ENCODE data around the gene GTF3C1. TPM values are rescaled to one million over a fixed set of nuclear protein-coding genes. Genes with fewer than 3 reads are reported as not detected.

The GTF3C1 gene
- total RNA-seq, 4 donors from 2014 or later = 73.2 to 247 (median 85.3) TPM

DNA sequence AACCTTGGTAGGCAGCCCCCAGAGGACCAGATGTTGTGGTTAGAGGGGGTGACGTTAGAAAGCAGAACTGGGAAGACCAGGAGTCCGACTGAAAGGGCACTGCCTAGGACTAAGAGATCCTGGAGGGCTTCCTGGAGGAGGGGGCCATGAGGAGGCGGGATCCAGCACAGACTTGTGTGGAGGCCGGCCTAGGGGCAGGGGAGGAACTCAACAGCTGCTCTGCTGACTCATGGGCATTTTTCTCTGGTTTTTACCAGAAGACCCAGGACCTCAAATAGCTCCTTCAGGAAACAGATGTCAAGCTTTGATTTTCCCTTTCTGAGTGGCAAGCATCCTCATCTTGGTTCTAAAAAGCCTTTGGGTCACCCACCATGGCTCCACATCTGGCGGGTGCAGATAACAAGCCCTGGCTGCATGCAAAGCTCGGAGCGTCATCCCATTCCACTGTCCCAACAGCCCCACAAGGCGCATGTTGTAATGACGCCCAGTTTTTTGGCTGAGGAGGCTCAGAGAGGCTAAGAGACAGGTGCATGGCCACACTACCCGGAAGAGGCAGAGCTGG is 118.7 kb downstream of the GTF3C1 start:
- H3K36me3 ChIP-seq = no peaks in the 10 kb centered on the region
- no peak overlapping the region for H3K4me3 ChIP-seq
- no peaks in the 10 kb centered on the region for H3K27me3 ChIP-seq
- H3K27ac ChIP-seq = no peak overlapping the region
- no peak for TF ChIP-seq POLR2A (IDR thresholded peaks at IDR 0.05)
- TF ChIP-seq, protein P1, sequence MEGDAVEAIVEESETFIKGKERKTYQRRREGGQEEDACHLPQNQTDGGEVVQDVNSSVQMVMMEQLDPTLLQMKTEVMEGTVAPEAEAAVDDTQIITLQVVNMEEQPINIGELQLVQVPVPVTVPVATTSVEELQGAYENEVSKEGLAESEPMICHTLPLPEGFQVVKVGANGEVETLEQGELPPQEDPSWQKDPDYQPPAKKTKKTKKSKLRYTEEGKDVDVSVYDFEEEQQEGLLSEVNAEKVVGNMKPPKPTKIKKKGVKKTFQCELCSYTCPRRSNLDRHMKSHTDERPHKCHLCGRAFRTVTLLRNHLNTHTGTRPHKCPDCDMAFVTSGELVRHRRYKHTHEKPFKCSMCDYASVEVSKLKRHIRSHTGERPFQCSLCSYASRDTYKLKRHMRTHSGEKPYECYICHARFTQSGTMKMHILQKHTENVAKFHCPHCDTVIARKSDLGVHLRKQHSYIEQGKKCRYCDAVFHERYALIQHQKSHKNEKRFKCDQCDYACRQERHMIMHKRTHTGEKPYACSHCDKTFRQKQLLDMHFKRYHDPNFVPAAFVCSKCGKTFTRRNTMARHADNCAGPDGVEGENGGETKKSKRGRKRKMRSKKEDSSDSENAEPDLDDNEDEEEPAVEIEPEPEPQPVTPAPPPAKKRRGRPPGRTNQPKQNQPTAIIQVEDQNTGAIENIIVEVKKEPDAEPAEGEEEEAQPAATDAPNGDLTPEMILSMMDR (IDR thresholded peaks at IDR 0.05) = no peak
- no peaks in the 10 kb centered on the region for H3K4me1 ChIP-seq
- no peak for DNase-seq
- H3K9me3 ChIP-seq = no peaks in the 10 kb centered on the region
- intact Hi-C loops (cut with DNase I; ENCODE audit: low total_unique reads) = no loop called here

- no peak for DNase-seq
- TF ChIP-seq, protein P1 (IDR thresholded peaks at IDR 0.05) = no peak
- TF ChIP-seq POLR2A (IDR thresholded peaks at IDR 0.05) = no peak
- H3K27me3 ChIP-seq = no peaks in the 10 kb centered on the region
Measured at GRCh38 chr16:27430512-27430911, 119.2 kb downstream of the GTF3C1 start.

GRCh38 chr16:27429981-27430441 is 119.7 kb downstream of the GTF3C1 start:
- Histone ChIP-seq H3K36me3 (no peaks in the 10 kb centered on the region), H3K27me3 (no peaks in the 10 kb centered on the region), H3K4me1 (no peaks in the 10 kb centered on the region), H3K4me3 (no peak overlapping the region), H3K27ac (no peak overlapping the region), H3K9me3 (no peaks in the 10 kb centered on the region)
- no peak for TF ChIP-seq POLR2A (IDR thresholded peaks at IDR 0.05)
- TF ChIP-seq, protein P1 (IDR thresholded peaks at IDR 0.05) = no peak
- no peak for DNase-seq
- intact Hi-C loops (cut with DNase I; ENCODE audit: low total_unique reads) = no loop called here

More at GRCh38 chr16:27430512-27430911, 119.2 kb downstream of the GTF3C1 start:
- Histone ChIP-seq H3K4me3 (no peak overlapping the region), H3K36me3 (no peaks in the 10 kb centered on the region), H3K4me1 (no peaks in the 10 kb centered on the region), H3K27ac (no peak overlapping the region), H3K9me3 (no peaks in the 10 kb centered on the region)
- intact Hi-C loops (cut with DNase I; ENCODE audit: low total_unique reads) = no loop called here

GRCh38 chr16:27429330-27429871 is 120.3 kb downstream of the GTF3C1 start:
- Histone ChIP-seq H3K4me3 (no peak overlapping the region), H3K36me3 (no peaks in the 10 kb centered on the region), H3K27me3 (no peaks in the 10 kb centered on the region), H3K4me1 (no peaks in the 10 kb centered on the region), H3K27ac (no peak overlapping the region), H3K9me3 (no peaks in the 10 kb centered on the region)
- intact Hi-C loops (cut with DNase I; ENCODE audit: low total_unique reads) = no loop called here
- DNase-seq = no peak
- TF ChIP-seq POLR2A (IDR thresholded peaks at IDR 0.05) = no peak
- TF ChIP-seq, protein P1 (IDR thresholded peaks at IDR 0.05) = no peak

DNA sequence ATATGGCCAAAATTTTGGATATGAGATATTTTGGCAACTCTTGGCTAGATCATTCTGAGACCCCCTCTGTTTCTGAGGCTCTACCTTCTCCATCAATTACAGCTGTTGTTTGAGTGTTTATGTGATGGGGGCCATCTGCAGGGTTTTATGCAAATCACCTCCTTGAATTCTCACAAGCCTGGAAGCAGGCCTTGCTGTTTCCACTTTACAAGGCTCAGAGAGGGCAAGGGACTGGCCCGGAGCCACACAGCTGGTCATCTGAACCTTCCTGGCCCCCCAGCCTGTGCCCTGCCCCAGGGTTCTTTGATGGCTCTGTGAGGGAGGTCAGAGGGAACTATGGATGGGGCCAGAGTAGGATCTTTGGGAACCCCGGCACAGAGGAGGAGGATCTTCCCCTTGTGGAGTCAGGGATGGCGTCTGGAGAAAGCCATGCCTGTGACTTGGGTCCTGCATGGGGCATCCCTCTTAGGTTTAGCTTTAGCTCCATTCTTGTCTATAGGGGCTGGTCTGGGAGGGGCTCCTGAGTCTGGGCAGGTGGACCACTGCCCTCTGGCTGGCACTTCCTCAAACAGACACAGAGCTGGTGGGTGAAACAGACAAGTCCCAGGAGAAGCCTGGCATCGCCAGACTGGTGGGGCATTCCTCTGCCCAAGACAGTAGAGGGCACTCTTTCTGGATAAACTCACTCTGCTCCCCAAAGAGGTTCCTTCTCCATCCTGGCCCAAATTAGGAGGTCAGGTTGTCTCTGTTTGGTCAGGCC is 121.5 kb downstream of the GTF3C1 start:
- Histone ChIP-seq H3K36me3 (no peaks in the 10 kb centered on the region), H3K27me3 (no peaks in the 10 kb centered on the region), H3K4me3 (no peak overlapping the region), H3K9me3 (no peaks in the 10 kb centered on the region), H3K4me1 (no peaks in the 10 kb centered on the region), H3K27ac (no peak overlapping the region)
- TF ChIP-seq, protein P1 (IDR thresholded peaks at IDR 0.05) = no peak
- no peak for TF ChIP-seq POLR2A (IDR thresholded peaks at IDR 0.05)
- intact Hi-C loops (cut with DNase I; ENCODE audit: low total_unique reads) = no loop called here
- DNase-seq = no peak

Data from uterus (tissue), 4 donors.